Measurements from ENCODE around the gene MAP2K2. TPM values are rescaled to one million over a fixed set of nuclear protein-coding genes. Genes with fewer than 3 reads are reported as not detected.

Gene MAP2K2
- total and polyA plus RNA-seq, 2 donors (not counting 1 experiment from before 2014, with no cell fraction given): 138 to 181 TPM

DNA sequence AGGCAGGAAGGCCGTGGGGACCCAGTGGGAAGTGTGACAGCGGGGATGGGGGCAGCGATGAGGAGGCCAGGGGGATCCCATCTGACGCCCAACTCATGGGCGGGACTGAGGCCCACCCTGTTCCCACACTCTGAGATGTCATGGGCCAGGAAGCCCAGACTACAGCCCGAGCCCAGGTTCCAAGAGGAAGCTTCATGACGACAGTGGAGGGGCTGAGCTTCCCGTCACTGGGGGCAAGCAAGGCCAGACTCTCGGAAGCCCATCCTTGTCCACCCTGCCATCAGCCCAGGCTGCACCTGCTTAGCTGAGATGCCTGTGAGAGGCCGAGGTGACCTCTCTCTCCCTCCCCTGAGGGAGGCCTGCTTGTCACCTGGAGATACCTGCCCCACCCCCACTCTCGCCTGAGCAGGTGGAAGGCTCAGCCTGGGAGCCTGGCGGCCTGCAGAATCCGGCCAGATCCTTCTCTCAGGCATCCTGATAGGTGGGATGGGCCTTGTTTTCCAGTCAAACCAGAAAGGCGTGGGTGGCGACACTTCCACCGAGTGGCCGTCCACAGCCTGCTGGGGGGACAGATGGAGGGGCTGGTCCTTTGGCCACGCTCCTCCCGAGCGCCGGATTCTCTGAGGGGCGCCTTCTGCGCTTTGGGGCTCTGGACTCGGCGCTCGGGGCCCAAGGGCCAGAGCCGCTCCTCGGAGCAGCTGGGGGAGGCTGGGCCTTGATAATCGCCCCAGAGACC is 62.1 kb downstream of the MAP2K2 start:
- H4K20me1 ChIP-seq (ENCODE audit: control insufficient read depth, insufficient read depth, low read length, poor library complexity, severe bottlenecking): peaks cover 82% of the 10 kb centered on the region
- H3K4me1 Mint-ChIP-seq: peaks cover 47% of the 10 kb centered on the region
- peak overlapping the region in 1 of 5 experiments; percentile 43 for H3K4me3 ChIP-seq (ENCODE audit: control extremely low read depth in 1 of 5, extremely low read depth in 1 of 5, insufficient read depth in 1 of 5, low read depth in 2 of 5, low read length in 4 of 5)
- H3K4me1 ChIP-seq (ENCODE audit: control insufficient read depth in 2 of 2, insufficient read depth in 2 of 2, low read length in 2 of 2): peaks cover 45 to 67% of the 10 kb centered on the region in 2 donors
- WGBS (ENCODE audit: insufficient coverage): 83% methylated on average over 28 of the region's 29 CpGs
- TF ChIP-seq EZH2 (IDR thresholded peaks at IDR 0.05; ENCODE audit: borderline replicate concordance, insufficient read depth, low read depth, low read length, poor library complexity, severe bottlenecking): no peak
- TF ChIP-seq, protein P1, sequence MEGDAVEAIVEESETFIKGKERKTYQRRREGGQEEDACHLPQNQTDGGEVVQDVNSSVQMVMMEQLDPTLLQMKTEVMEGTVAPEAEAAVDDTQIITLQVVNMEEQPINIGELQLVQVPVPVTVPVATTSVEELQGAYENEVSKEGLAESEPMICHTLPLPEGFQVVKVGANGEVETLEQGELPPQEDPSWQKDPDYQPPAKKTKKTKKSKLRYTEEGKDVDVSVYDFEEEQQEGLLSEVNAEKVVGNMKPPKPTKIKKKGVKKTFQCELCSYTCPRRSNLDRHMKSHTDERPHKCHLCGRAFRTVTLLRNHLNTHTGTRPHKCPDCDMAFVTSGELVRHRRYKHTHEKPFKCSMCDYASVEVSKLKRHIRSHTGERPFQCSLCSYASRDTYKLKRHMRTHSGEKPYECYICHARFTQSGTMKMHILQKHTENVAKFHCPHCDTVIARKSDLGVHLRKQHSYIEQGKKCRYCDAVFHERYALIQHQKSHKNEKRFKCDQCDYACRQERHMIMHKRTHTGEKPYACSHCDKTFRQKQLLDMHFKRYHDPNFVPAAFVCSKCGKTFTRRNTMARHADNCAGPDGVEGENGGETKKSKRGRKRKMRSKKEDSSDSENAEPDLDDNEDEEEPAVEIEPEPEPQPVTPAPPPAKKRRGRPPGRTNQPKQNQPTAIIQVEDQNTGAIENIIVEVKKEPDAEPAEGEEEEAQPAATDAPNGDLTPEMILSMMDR (IDR thresholded peaks at IDR 0.05): no peak
- no peaks in the 10 kb centered on the region for H3K27me3 ChIP-seq (replicated peaks in 1 of 4; ENCODE audit: control extremely low read depth in 1 of 4, control insufficient read depth in 3 of 4, insufficient read depth in 4 of 4, low read length in 3 of 4)
- H3K9me3 ChIP-seq (ENCODE audit: control extremely low read depth in 1 of 3, control insufficient read depth in 2 of 3, insufficient read depth in 1 of 3, low read length in 2 of 3): no peaks in the 10 kb centered on the region
- peak overlapping the region; percentile 61 for H3K27ac Mint-ChIP-seq
- DNase-seq (no peak), ATAC-seq (ENCODE audit: low read depth) (no peak)
- H3K27ac ChIP-seq (ENCODE audit: low read length in 2 of 2): peak overlapping the region; percentile 18 to 84
- POLR2A ChIA-PET: interaction anchor here (0.5 to 1.1 kb wide), 2 partner anchors 56 to 250 kb away, joined by 3 to 4 read pairs; no protein-coding TSS in a partner anchor
- intact Hi-C loops (cut with micrococcal nuclease): loop anchor here (10.0 kb wide), 1 partner anchor 887 kb away; the partner anchor contains the start of gene S1PR4
- no peak overlapping the region for H2AFZ ChIP-seq (ENCODE audit: insufficient read depth, low read depth, low read length, poor library complexity, severe bottlenecking)
- peaks cover 0 to 26% of the 10 kb centered on the region in 2 experiments for H3K36me3 ChIP-seq (replicated peaks in 1 of 2; ENCODE audit: control extremely low read depth in 1 of 2, control insufficient read depth in 1 of 2, extremely low read depth in 1 of 2, insufficient read depth in 2 of 2, low read length in 1 of 2)
- peak overlapping the region; percentile 98 for H3K4me2 ChIP-seq (replicated peaks; ENCODE audit: low read depth, low read length, poor library complexity, severe bottlenecking)
- no peaks in the 10 kb centered on the region for H3K9me3 Mint-ChIP-seq (ENCODE audit: insufficient read depth)
- CTCF ChIA-PET: no interaction called here
- H3K4me3 Mint-ChIP-seq: peak overlapping the region; percentile 29
- H3K9ac ChIP-seq (ENCODE audit: low read length): no peak overlapping the region
- H3K79me2 ChIP-seq (ENCODE audit: control insufficient read depth, insufficient read depth, low read length): peaks cover 85% of the 10 kb centered on the region
- H3K27me3 Mint-ChIP-seq: no peaks in the 10 kb centered on the region

DNA sequence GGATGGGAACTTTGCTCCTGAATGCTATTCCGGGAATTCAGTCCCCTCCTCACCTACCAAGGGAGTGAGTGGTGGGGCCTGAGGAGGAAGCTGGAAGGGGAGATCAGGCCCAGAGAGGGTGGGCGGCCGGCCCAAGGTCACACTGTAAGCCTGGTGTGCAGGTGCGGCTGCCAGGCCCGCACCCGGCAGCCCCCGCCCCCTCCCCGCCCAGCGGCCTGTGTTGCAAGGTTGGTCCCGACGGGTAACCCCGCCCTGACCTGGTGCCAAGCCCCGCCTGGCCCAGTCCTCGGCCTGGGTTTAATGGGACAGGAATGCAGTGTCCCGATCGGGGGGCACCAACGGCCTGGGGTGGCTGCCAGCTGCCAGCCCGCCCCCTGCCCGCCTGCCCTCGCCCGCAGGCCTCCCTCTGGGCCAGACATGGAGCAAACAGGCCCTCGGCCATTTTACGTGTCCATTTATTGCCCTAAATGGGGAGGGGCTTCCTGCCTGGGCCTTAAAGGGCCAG is 62.7 kb downstream of the MAP2K2 start:
- ATAC-seq (ENCODE audit: low read depth) (no peak), DNase-seq (peak; percentile 49)
- Histone ChIP-seq H3K36me3 (replicated peaks in 1 of 2; ENCODE audit: control extremely low read depth in 1 of 2, control insufficient read depth in 1 of 2, extremely low read depth in 1 of 2, insufficient read depth in 2 of 2, low read length in 1 of 2) (peaks cover 0 to 26% of the 10 kb centered on the region in 2 experiments), H3K27ac (ENCODE audit: low read length in 2 of 2) (peak overlapping the region; percentile 80 to 84), H3K27me3 (replicated peaks in 1 of 4; ENCODE audit: control extremely low read depth in 1 of 4, control insufficient read depth in 3 of 4, insufficient read depth in 4 of 4, low read length in 3 of 4) (no peaks in the 10 kb centered on the region), H4K20me1 (ENCODE audit: control insufficient read depth, insufficient read depth, low read length, poor library complexity, severe bottlenecking) (peaks cover 88% of the 10 kb centered on the region), H3K9ac (ENCODE audit: low read length) (peak overlapping the region; percentile 35), H3K4me3 (ENCODE audit: control extremely low read depth in 1 of 5, extremely low read depth in 1 of 5, insufficient read depth in 1 of 5, low read depth in 2 of 5, low read length in 4 of 5) (peak overlapping the region in 2 of 5 experiments; percentile 2 to 43), H3K4me1 (ENCODE audit: control insufficient read depth in 2 of 2, insufficient read depth in 2 of 2, low read length in 2 of 2) (peaks cover 45 to 67% of the 10 kb centered on the region in 2 donors), H2AFZ (ENCODE audit: insufficient read depth, low read depth, low read length, poor library complexity, severe bottlenecking) (no peak overlapping the region), H3K4me2 (replicated peaks; ENCODE audit: low read depth, low read length, poor library complexity, severe bottlenecking) (peak overlapping the region; percentile 98), H3K79me2 (ENCODE audit: control insufficient read depth, insufficient read depth, low read length) (peaks cover 90% of the 10 kb centered on the region), H3K9me3 (ENCODE audit: control extremely low read depth in 1 of 3, control insufficient read depth in 2 of 3, insufficient read depth in 1 of 3, low read length in 2 of 3) (no peaks in the 10 kb centered on the region)
- H3K4me3 Mint-ChIP-seq: peak overlapping the region; percentile 71
- POLR2A ChIA-PET: interaction anchor here (0.6 to 1.1 kb wide), 2 partner anchors 11 to 249 kb away, joined by 3 to 8 read pairs; no protein-coding TSS in a partner anchor
- peak overlapping the region; percentile 83 for H3K27ac Mint-ChIP-seq
- TF ChIP-seq, protein P1 (IDR thresholded peaks at IDR 0.05): no peak
- no peak for TF ChIP-seq EZH2 (IDR thresholded peaks at IDR 0.05; ENCODE audit: borderline replicate concordance, insufficient read depth, low read depth, low read length, poor library complexity, severe bottlenecking)
- no peaks in the 10 kb centered on the region for H3K9me3 Mint-ChIP-seq (ENCODE audit: insufficient read depth)
- CTCF ChIA-PET: no interaction called here
- peaks cover 47% of the 10 kb centered on the region for H3K4me1 Mint-ChIP-seq
- WGBS (ENCODE audit: insufficient coverage): 72% methylated on average over 19 of the region's 23 CpGs
- intact Hi-C loops (cut with micrococcal nuclease): loop anchor here (10.0 kb wide), 1 partner anchor 886 kb away; the partner anchor contains the start of gene S1PR4
- H3K27me3 Mint-ChIP-seq: no peaks in the 10 kb centered on the region

Data from B cell (primary cell).